HL-60 (cell line): ENCODE measurements around the gene LAPTM5.

ENCODE experiments used
- DNase-seq, 2 experiments: peaks; one replicate each; pipeline ENCODE4 v3.0.0-alpha.2; 2010 to 2020; ENCODE audit warnings: low read depth in 1 of 2, low spot score in 1 of 2
- H3K27ac ChIP-seq: fragments of 250-450 bp; sonication (Bioruptor Pico); replicated peaks from 2 replicates; pipeline ENCODE4 v1.5.1; 2020; ENCODE audit warnings: mild to moderate bottlenecking, moderate library complexity
- H3K27me3 ChIP-seq: fragments of 250-450 bp; sonication (Bioruptor Pico); 2 replicates; pipeline ENCODE4 v1.5.1; 2021; ENCODE audit warnings: mild to moderate bottlenecking, moderate library complexity; ENCODE audit not compliant: insufficient read depth, poor library complexity, severe bottlenecking
- H3K4me3 ChIP-seq: replicated peaks from 2 replicates; pipeline ENCODE4 v1.5.1; 2011; ENCODE audit warnings: mild to moderate bottlenecking, control low read depth, low read length; ENCODE audit not compliant: insufficient read depth
- GABPA ChIP-seq: IDR thresholded peaks from 2 replicates; pipeline ENCODE4 v1.6.1; 2012; ENCODE audit warnings: low read depth
- POLR2AphosphoS5 ChIP-seq: IDR thresholded peaks from 2 replicates; pipeline ENCODE4 v1.6.1; 2012; ENCODE audit warnings: low read depth
- SPI1 ChIP-seq: IDR thresholded peaks from 2 replicates; pipeline ENCODE4 v1.6.1; 2012; ENCODE audit warnings: low read depth, mild to moderate bottlenecking, borderline replicate concordance
- TF ChIP-seq, protein P1 (sequence below): IDR thresholded peaks from one replicate; pipeline ENCODE4 v1.5.1; 2011; ENCODE audit warnings: low read length, control low read depth, inconsistent platforms; ENCODE audit not compliant: insufficient read depth
- TF ChIP-seq, protein P2 (sequence below): IDR thresholded peaks from 2 replicates; pipeline ENCODE4 v1.6.1; 2012; ENCODE audit warnings: low read depth; ENCODE audit not compliant: insufficient replicate concordance

The LAPTM5 gene

DNA sequence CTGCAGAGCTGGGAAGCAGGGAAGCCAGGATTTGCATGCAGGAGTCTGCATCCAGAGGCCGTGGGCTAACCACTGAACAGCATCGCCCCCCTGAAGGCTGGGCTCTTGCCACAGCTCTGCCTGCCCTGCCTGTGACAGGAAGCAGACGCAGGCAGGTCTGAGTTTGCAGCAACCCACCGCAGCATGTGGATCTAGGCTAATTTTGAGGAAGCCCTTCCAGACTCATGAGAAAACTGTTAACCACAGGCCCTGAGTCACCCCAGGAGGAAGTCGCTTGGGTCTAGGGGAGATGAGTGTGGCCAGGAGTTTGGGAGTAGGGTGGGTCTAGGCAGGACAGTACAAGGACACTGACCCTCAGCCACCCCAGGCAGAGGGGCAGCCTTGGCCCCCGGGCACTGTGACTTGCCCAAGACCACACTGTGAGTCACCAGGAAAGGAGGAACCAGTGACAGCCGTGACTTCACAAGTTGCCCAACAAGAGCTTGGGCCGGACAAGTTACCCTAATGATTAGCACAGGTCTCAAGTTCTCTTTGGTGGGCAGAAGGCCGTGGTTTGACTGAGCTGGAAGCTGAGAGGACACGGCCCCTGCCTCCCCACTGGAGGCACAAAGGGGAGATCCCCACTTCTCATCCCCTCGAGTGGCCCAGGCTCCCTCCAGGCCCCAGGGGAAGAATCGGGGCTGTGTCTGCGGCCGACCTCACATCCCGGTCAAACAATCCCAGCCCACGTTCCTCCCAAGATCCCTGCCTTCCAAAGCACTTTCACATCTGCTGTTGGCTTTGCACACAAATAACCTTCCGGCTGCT is 826 bp downstream of the LAPTM5 start:
- Histone ChIP-seq H3K4me3 (peak overlapping the region; percentile 69), H3K27ac (peak overlapping the region; percentile 96), H3K27me3 (no peaks in the 10 kb centered on the region)
- peak; percentile 59; the same call in 1 of the 2 replicates for TF ChIP-seq GABPA
- TF ChIP-seq, protein P1, sequence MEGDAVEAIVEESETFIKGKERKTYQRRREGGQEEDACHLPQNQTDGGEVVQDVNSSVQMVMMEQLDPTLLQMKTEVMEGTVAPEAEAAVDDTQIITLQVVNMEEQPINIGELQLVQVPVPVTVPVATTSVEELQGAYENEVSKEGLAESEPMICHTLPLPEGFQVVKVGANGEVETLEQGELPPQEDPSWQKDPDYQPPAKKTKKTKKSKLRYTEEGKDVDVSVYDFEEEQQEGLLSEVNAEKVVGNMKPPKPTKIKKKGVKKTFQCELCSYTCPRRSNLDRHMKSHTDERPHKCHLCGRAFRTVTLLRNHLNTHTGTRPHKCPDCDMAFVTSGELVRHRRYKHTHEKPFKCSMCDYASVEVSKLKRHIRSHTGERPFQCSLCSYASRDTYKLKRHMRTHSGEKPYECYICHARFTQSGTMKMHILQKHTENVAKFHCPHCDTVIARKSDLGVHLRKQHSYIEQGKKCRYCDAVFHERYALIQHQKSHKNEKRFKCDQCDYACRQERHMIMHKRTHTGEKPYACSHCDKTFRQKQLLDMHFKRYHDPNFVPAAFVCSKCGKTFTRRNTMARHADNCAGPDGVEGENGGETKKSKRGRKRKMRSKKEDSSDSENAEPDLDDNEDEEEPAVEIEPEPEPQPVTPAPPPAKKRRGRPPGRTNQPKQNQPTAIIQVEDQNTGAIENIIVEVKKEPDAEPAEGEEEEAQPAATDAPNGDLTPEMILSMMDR, result no peak
- TF ChIP-seq, protein P2, sequence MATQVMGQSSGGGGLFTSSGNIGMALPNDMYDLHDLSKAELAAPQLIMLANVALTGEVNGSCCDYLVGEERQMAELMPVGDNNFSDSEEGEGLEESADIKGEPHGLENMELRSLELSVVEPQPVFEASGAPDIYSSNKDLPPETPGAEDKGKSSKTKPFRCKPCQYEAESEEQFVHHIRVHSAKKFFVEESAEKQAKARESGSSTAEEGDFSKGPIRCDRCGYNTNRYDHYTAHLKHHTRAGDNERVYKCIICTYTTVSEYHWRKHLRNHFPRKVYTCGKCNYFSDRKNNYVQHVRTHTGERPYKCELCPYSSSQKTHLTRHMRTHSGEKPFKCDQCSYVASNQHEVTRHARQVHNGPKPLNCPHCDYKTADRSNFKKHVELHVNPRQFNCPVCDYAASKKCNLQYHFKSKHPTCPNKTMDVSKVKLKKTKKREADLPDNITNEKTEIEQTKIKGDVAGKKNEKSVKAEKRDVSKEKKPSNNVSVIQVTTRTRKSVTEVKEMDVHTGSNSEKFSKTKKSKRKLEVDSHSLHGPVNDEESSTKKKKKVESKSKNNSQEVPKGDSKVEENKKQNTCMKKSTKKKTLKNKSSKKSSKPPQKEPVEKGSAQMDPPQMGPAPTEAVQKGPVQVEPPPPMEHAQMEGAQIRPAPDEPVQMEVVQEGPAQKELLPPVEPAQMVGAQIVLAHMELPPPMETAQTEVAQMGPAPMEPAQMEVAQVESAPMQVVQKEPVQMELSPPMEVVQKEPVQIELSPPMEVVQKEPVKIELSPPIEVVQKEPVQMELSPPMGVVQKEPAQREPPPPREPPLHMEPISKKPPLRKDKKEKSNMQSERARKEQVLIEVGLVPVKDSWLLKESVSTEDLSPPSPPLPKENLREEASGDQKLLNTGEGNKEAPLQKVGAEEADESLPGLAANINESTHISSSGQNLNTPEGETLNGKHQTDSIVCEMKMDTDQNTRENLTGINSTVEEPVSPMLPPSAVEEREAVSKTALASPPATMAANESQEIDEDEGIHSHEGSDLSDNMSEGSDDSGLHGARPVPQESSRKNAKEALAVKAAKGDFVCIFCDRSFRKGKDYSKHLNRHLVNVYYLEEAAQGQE, result no peak
- peak; percentile 99 for TF ChIP-seq SPI1
- TF ChIP-seq POLR2AphosphoS5, result peak; percentile 99
- DNase-seq, result peak; percentile 98 to 99

DNA sequence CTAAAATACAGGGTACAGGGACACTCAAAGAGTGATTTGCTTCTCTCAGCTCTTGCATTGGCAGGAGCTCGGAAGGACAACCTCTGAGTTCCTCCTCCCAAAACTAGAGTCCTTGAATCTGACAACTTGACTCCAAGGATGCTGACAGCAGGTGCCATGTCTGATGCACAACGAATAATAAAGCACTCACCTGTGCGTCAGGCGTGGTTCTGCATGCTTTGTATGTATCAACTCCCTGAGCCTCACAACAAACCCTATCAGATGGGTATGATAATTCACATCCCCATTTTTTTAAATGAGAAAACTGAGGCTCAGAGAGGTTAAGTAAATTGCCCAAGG is 1.4 kb downstream of the LAPTM5 start:
- Histone ChIP-seq H3K27me3 (no peaks in the 10 kb centered on the region), H3K27ac (peak overlapping the region; percentile 96), H3K4me3 (peak overlapping the region; percentile 69)
- TF ChIP-seq, protein P2, result no peak
- TF ChIP-seq POLR2AphosphoS5 (no peak), GABPA (no peak), SPI1 (no peak)
- TF ChIP-seq, protein P1, result no peak
- peak in 1 of 2 experiments; percentile 13 for DNase-seq

DNA sequence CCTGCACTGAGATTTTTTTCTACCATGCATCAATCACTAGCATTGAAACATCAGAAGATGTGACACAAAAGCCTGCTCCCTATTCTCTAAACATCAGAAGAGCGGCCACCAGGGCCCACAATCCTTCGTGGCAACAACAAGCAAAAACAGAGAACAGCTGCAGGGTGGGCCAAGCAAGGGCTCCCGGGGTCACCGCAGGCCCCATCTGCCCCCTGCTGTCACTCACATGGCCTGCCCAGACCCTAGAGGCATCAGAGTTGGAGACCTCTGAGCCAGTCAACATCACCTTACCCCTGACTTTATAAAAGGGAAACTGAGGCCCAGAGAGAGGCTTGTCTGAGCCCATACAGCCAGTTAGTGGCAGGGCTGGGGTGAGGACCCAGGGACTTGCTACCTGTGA is 1.8 kb downstream of the LAPTM5 start:
- no peak for DNase-seq
- Histone ChIP-seq H3K27ac (peak overlapping the region; percentile 96), H3K4me3 (peak overlapping the region; percentile 69), H3K27me3 (no peaks in the 10 kb centered on the region)
- TF ChIP-seq GABPA (no peak), POLR2AphosphoS5 (no peak), SPI1 (no peak)
- TF ChIP-seq, protein P1, result no peak
